Measurements from ENCODE around the gene SLX9.

GRCh38 chr21:44955141-44955797, 15.4 kb downstream of the SLX9 start:
- TF ChIP-seq EZH2 (IDR thresholded peaks at IDR 0.05; ENCODE audit: low read length, unreplicated experiment) (no peak), CTCF (conservative IDR thresholded peaks at IDR 0.05; ENCODE audit: low read depth, low read length) (no peak)
